Epithelial cell of proximal tubule (primary cell): ENCODE measurements around the gene PLBD2. TPM values are rescaled to one million over a fixed set of nuclear protein-coding genes. Genes with fewer than 3 reads are reported as not detected.

Experiments
- DNase-seq: peaks from one replicate; pipeline ENCODE4 v3.0.0-alpha.2; 2011; ENCODE audit warnings: low read depth
- H3K4me3 ChIP-seq: 2 replicates; pipeline ENCODE4 v1.5.1; 2011; ENCODE audit warnings: low read depth, mild to moderate bottlenecking, low read length
- total RNA-seq: library from RNA; depleted of rRNA; stranded (reverse); fragments of >200 nt; gene quantifications from 2 replicates; pipeline ENCODE4 v1.2.3, GENCODE V29; 2015
- TF ChIP-seq, protein P1 (sequence below): conservative IDR thresholded peaks from 2 replicates; pipeline ENCODE4 v1.5.1; 2012; ENCODE audit warnings: low read depth, mild to moderate bottlenecking, low read length

PLBD2 gene
- total RNA-seq, 1 donor from 2014 or later, result 20.1 TPM

DNA sequence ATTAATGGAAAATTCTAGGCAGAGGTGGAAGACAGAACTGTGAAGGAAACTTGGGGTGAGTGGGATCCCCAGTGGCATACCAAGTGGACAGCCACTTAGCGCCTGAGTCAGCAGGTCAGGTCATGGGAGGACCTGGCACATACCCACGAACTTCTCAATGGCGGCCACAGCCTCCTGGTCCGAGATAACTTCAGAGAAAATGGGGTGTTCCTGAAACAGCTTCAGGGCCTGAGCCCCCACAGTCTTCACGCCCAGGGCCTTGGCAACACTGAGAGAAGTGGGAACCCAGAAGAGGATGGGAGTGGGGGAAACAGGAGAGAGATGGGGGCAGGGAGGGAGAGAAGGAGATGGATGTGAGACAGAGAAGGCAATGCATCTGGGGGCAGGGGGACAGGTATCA is 35.4 kb downstream of the PLBD2 start:
- DNase-seq, result no peak
- TF ChIP-seq, protein P1, sequence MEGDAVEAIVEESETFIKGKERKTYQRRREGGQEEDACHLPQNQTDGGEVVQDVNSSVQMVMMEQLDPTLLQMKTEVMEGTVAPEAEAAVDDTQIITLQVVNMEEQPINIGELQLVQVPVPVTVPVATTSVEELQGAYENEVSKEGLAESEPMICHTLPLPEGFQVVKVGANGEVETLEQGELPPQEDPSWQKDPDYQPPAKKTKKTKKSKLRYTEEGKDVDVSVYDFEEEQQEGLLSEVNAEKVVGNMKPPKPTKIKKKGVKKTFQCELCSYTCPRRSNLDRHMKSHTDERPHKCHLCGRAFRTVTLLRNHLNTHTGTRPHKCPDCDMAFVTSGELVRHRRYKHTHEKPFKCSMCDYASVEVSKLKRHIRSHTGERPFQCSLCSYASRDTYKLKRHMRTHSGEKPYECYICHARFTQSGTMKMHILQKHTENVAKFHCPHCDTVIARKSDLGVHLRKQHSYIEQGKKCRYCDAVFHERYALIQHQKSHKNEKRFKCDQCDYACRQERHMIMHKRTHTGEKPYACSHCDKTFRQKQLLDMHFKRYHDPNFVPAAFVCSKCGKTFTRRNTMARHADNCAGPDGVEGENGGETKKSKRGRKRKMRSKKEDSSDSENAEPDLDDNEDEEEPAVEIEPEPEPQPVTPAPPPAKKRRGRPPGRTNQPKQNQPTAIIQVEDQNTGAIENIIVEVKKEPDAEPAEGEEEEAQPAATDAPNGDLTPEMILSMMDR, result no peak
- no peak overlapping the region for H3K4me3 ChIP-seq

DNA sequence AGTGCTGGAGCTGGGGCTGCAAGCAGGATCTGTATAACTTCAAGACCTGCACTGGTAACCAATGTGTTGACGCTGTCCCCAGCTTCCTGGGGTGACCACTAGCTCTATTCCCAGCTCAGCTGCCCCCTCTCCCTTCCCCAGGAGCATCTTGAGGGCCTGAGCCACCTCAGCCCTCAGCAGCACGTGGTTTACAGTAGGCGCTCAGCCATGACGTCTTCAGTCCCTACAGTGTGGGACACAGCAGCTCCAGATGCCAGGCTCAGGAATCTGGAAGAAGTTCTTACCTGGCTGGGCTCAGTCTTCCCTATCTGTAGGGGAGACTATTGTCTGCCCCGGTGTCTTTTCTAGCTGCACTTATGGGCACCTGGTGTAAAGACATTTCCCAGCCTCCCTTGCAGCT is 36.7 kb downstream of the PLBD2 start:
- TF ChIP-seq, protein P1, result no peak
- H3K4me3 ChIP-seq, result no peak overlapping the region
- no peak for DNase-seq

DNA sequence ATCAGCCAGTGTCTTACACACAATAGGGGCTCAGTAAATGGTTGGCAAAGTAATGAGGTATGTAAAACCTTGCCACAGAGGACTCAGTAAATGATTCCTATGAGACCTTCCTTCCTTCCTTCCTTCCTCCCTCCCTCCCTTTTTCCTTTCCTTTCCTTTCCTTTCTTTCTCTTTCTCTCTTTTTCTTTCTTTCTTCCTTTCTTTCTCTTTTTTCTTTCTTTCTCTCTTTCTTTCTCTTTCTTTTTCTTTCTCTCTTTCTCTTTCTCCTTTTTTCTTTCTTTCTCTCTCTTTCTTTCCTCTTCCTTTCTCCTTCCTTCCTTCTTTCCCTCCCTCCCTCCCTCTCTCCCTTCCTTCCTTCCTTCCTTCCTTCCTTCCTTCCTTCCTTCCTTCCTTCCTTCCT is 37.8 kb downstream of the PLBD2 start:
- TF ChIP-seq, protein P1, result no peak
- no peak overlapping the region for H3K4me3 ChIP-seq
- DNase-seq, result no peak

DNA sequence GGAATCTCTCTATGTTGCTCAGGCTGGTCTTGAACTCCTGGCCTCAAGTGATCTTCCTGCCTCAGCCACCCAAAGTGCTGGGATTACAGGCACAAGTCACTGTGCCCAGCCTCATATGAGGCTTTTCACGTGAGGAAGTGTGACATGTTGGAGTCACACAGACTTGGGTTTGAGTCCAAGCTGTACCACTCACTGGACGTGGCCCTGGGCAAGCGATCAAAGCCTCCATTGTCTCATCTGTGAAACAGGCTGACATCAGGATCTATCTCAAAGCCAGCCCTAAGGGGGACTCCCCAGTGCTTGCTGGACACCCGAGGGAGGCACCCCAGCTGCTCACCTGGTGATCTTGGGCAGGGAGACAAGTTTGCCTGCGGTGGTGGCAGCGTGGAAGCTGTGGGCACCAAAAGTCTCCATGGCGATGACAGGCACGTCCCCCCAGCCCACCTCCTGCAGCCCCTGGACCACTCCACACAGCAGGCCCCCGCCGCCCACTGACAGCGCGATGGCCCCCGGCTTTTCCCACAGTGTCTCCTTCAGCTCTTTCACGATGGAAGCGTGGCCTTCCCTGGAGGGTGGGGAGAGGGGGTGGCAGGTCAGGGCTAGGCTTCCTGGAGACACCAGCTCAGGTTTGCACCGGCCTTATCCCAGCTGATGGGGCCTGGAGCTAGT is 38.6 kb downstream of the PLBD2 start:
- TF ChIP-seq, protein P1, result no peak
- H3K4me3 ChIP-seq, result no peak overlapping the region
- DNase-seq, result no peak

DNA sequence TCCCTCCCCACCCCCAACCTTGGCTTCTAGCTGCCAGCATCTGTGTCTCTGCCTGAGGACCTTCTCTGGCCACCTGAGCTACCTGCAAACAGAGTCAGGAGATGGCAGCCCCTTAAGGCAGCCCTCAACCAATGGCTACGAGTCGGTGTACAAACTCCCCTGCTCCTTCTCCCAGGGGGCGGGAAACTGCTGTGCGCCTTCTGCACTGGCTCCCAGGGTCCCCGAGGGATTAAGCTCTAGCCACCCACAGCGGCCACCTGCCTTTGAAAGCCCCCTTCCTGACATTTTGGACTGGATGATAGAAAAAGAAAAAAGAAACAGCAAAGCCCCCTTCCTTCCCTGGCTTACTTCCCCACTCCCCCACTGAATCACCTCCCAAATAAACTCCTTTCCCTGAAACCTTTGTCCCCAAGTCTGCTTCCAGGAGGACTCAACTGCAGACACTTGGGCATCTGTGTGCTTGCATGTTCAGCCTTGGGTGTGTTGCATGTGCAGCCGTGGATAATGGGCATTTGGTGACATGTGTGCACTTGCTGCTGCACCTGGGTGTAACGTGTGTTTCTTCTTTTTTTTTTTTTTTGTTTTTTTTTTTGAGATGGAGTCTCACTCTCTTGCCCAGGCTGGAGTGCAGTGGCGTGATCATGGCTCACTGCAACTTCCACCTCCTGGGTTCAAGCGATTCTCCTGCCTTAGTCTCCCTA is 39.3 kb downstream of the PLBD2 start:
- no peak for DNase-seq
- no peak overlapping the region for H3K4me3 ChIP-seq
- TF ChIP-seq, protein P1, result no peak

DNA sequence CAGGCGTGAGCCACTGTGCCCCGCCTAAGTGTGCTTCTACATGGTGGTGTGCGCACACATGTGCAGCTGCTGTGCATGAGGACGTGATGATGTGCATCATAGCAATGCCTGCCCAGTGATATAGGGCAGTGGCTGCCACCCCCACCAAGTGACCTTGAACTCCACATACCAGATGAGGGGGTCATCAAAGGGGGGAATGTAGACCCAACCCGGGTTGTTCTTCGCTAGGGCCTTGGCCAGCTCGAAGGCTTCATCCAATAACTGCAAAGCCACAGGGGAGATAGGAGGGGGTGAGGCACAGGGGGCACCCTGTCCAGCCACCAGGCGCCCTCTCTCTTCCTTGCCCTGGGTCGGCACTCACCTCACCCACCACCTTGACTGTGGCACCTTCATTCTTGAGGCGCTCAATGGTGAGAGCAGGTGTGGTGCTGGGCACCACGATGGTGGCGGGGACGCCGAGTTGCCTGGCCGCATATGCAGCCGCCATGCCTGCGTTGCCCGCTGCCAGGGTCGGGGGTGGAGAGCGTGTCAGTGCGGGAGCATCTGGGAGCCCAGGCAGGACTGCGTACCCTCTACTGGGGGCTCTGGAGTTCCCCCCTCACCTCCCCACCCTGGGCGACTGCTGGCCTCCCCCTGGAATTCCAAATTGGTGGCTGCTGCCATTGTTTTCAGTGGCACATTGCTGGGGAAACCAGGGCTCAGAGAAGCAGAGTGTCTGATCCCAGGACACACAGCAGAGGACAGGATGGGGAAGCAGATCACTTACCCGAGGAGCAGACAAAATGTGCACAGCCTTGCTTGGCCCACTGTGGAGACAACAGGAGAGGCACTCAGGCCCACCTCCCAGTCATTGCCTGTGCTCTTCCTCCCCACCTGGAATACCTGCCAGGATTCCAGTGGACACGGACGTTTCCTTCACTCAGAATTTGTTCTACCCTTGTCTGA is 40.2 kb downstream of the PLBD2 start:
- no peak for DNase-seq
- TF ChIP-seq, protein P1, result no peak
- H3K4me3 ChIP-seq, result no peak overlapping the region
